Measurements from ENCODE around the gene B4GALNT1. TPM values are rescaled to one million over a fixed set of nuclear protein-coding genes. Genes with fewer than 3 reads are reported as not detected.

Gene B4GALNT1
- total and polyA plus RNA-seq, 2 of the 13 experiments (the other 11 are each of a cell fraction or from before 2014, with no cell fraction given): 4.5 to 5.4 TPM

- TF ChIP-seq PRDM10 (CRISPR knock-in tag; IDR thresholded peaks at IDR 0.05; ENCODE audit: low read depth) (peak; percentile 31; the same call in 1 of the 2 replicates), ZNF772 (CRISPR knock-in tag; IDR thresholded peaks at IDR 0.05) (no peak), HINFP (CRISPR knock-in tag; IDR thresholded peaks at IDR 0.05; ENCODE audit: low read depth) (no peak), ZNF577 (CRISPR knock-in tag; IDR thresholded peaks at IDR 0.05; ENCODE audit: borderline replicate concordance, low read depth) (no peak), ZNF136 (CRISPR knock-in tag; IDR thresholded peaks at IDR 0.05; ENCODE audit: low read depth) (peak; percentile 22; the same call in 1 of the 2 replicates), MED1 (CRISPR knock-in tag; IDR thresholded peaks at IDR 0.05) (0 out of 2 replicates have a peak, but pooled peaks have one; percentile 17), MAF1 (CRISPR knock-in tag; IDR thresholded peaks at IDR 0.05; ENCODE audit: borderline replicate concordance) (no peak), KDM2A (CRISPR knock-in tag; IDR thresholded peaks at IDR 0.05; ENCODE audit: borderline replicate concordance, low read depth) (no peak), FOXK1 (CRISPR knock-in tag; IDR thresholded peaks at IDR 0.05; ENCODE audit: borderline replicate concordance, low read depth) (no peak), TARDBP (CRISPR knock-in tag; IDR thresholded peaks at IDR 0.05) (no peak), PCBP2 (optimal IDR thresholded peaks at IDR 0.05; ENCODE audit: low read depth, low read length, poor library complexity, severe bottlenecking) (no peak), CREM (IDR thresholded peaks at IDR 0.05) (no peak), CREM (CRISPR knock-in tag; IDR thresholded peaks at IDR 0.05) (no peak), JUNB (CRISPR knock-in tag; IDR thresholded peaks at IDR 0.05; ENCODE audit: borderline replicate concordance) (peak; percentile 71), TFAP4 (IDR thresholded peaks at IDR 0.05; ENCODE audit: borderline replicate concordance, low read depth) (no peak), ZSCAN31 (CRISPR knock-in tag; IDR thresholded peaks at IDR 0.05; ENCODE audit: low read depth) (0 out of 2 replicates have a peak, but pooled peaks have one; percentile 15), TAF15 (IDR thresholded peaks at IDR 0.05; ENCODE audit: low read depth, low read length, poor library complexity, severe bottlenecking) (no peak), POLR2AphosphoS5 (IDR thresholded peaks at IDR 0.05; ENCODE audit: low read depth, low read length) (0 out of 2 replicates have a peak, but pooled peaks have one; percentile 3), ZNF484 (CRISPR knock-in tag; IDR thresholded peaks at IDR 0.05; ENCODE audit: borderline replicate concordance, low read depth) (peak; percentile 81; the same call in 1 of the 2 replicates), HOMEZ (CRISPR knock-in tag; IDR thresholded peaks at IDR 0.05; ENCODE audit: low read depth) (no peak), ZNF777 (CRISPR knock-in tag; IDR thresholded peaks at IDR 0.05) (no peak), DNMT3B (CRISPR knock-in tag; conservative IDR thresholded peaks at IDR 0.05) (no peak), TEAD3 (CRISPR knock-in tag; optimal IDR thresholded peaks at IDR 0.05; ENCODE audit: borderline replicate concordance) (peak; percentile 92), ZNF678 (CRISPR knock-in tag; IDR thresholded peaks at IDR 0.05) (no peak)
Measured at GRCh38 chr12:57576613-57577160, 56.3 kb downstream of the B4GALNT1 start (continued).
